GM18861 (cell line): ENCODE results near the gene PSENEN.
"Not testable (repeated sequence)": the region's sequence is repeated elsewhere in the genome, so short reads cannot be mapped to it uniquely, and the experiment has no call there.

Experiments used
- ATAC-seq: cut with Tn5 transposase; IDR thresholded peaks from one replicate; pipeline ENCODE4 v1.9.1; 2021; ENCODE audit not compliant: unreplicated experiment

Gene PSENEN

GRCh38 chr19:35787227-35787799, 41.9 kb downstream of the PSENEN start:
- ATAC-seq: no peak

- ATAC-seq: no peak
Observed at GRCh38 chr19:35788205-35788960, 42.9 kb downstream of the PSENEN start.

- ATAC-seq: no peak
Observed at GRCh38 chr19:35789195-35789977, 43.9 kb downstream of the PSENEN start.

GRCh38 chr19:35789978-35790944, 44.8 kb downstream of the PSENEN start:
- ATAC-seq: no peak

GRCh38 chr19:35790981-35791813, 45.7 kb downstream of the PSENEN start:
- ATAC-seq: no peak

GRCh38 chr19:35791814-35792279, 46.4 kb downstream of the PSENEN start:
- no peak for ATAC-seq

GRCh38 chr19:35792312-35792711, 46.9 kb downstream of the PSENEN start:
- no peak for ATAC-seq

GRCh38 chr19:35792888-35793287, 47.4 kb downstream of the PSENEN start:
- ATAC-seq: no peak

GRCh38 chr19:35793381-35794165, 48.1 kb downstream of the PSENEN start:
- ATAC-seq: no peak

GRCh38 chr19:35795564-35795963, 50.1 kb downstream of the PSENEN start:
- ATAC-seq: not testable (repeated sequence)
